HG03442 (cell line): ENCODE results near the gene KAZN.

ENCODE experiments used
- ATAC-seq: cut with Tn5 transposase; IDR thresholded peaks from one replicate; pipeline ENCODE4 v1.9.1; 2021; ENCODE audit warnings: mild to moderate bottlenecking, moderate library complexity; ENCODE audit not compliant: unreplicated experiment

KAZN gene

GRCh38 chr1:14612256-14612655 is 13.8 kb downstream of the KAZN start:
- no peak for ATAC-seq

GRCh38 chr1:14613926-14614325 is 15.4 kb downstream of the KAZN start:
- no peak for ATAC-seq

DNA sequence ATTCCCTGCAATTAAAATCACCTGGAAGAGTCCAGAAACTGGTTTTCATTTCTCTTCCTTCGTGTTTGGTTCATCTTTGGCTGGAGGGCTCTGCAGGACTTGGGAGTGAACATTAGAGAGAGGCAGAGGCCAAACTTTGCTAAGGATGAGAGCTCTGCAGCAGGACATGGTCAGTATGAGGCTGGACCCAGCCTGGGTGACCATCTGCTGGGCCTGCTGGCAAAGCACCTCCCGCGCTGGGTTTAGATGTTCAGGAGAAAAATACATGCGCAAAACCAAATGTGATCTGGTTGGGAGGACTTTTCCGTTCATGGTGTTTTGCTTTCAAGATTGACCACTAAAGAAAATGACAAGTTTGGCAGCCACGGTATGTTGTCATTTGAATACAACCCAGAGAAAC is 15.9 kb downstream of the KAZN start:
- ATAC-seq, result no peak

DNA sequence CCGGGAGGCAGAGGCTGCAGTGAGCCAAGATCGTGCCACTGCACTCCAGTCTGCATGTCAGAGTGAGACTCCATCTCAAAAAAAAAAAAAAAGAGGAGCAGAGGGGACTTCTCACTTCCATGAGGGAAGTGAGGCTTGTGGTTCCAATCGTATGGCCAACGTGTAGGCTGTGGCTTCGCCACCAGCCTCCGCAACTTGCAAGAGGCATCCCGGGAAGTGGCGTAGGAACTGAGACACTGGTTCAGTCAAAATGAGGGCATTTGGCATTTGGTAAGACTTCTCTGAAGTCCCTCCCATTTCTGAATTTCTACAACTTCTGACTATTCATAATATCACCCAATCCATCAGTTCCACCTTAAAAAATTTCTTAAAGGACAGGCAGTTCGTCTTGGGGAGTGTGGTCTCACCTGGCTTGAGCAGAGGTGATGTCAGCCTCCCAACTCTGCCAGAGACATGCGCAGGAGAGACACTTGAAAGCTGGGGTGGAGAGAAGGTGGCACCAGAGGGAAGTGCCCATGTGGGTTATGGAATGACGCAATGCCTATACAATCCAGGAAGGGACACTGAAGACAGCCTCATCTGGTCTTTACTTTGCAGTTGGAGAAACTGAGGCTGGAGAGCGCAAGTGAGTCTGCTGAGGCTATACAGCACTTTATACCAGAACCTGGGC is 17.2 kb downstream of the KAZN start:
- no peak for ATAC-seq

- no peak for ATAC-seq
Measured at GRCh38 chr1:14616632-14617396, 18.3 kb downstream of the KAZN start.

DNA sequence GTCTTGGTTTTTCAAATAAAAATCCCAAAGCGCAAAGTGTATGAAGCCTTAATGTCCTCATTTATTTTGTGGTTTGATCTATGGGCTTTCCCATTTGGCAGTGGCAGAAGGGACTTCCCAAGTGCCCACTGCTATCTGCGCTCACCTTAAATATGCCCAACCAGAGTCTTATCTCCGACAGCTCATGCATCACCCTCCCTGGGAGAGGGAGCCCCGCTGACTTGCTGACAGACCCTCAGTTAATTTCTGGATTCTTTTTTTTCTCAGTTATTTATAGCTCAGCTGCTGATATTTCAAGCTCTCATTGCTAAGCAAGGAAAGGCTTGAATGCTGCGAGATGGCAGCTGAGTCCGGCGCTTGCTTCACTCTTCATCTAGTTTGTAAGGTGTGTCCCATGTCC is 19.3 kb downstream of the KAZN start:
- no peak for ATAC-seq

- ATAC-seq, result no peak
Measured at GRCh38 chr1:14620941-14621340, 22.5 kb downstream of the KAZN start.

- no peak for ATAC-seq
Measured at GRCh38 chr1:14623090-14623489, 24.6 kb downstream of the KAZN start.

DNA sequence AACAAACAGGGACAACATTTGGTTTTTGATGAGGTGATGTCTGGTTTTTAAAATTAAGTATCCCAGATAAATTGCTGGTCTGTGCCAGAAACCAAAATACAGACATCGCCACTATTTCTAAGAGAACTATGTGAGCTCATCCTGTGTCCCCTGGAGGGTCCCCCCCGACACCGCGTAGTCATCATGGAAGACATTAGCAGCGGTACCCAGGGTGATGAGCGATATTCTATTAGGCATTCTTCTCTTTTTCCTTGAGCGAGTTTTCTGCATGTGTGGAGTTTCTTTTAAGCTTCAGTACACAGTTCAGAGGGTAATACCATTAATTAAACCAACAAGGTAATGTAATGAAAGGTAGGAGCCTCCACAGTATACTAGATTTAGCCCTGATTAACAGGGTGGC is 26.5 kb downstream of the KAZN start:
- no peak for ATAC-seq

- no peak for ATAC-seq
Measured at GRCh38 chr1:14625572-14625971, 27.1 kb downstream of the KAZN start.

DNA sequence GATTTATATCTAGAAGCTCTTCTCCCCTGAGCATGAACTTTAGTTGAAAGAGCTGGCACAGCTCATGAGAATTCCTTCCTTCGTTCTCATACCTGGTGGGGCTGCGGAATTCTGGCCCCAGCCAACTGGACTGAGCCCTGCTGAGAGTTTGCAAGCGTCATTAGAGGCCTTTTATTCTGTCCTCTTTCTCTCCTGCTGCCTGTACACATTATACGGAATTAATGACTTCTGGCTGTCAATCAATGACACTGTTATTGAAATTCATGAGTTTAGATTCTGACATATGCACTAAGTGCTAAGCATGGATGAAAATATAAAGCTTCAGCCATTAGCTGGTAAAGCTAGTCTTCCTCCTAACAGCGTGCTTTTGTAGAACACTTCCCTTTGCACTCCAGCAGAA is 27.5 kb downstream of the KAZN start:
- ATAC-seq, result no peak

- no peak for ATAC-seq
Measured at GRCh38 chr1:14626869-14627607, 28.6 kb downstream of the KAZN start.

GRCh38 chr1:14627608-14628489 is 29.4 kb downstream of the KAZN start:
- no peak for ATAC-seq

DNA sequence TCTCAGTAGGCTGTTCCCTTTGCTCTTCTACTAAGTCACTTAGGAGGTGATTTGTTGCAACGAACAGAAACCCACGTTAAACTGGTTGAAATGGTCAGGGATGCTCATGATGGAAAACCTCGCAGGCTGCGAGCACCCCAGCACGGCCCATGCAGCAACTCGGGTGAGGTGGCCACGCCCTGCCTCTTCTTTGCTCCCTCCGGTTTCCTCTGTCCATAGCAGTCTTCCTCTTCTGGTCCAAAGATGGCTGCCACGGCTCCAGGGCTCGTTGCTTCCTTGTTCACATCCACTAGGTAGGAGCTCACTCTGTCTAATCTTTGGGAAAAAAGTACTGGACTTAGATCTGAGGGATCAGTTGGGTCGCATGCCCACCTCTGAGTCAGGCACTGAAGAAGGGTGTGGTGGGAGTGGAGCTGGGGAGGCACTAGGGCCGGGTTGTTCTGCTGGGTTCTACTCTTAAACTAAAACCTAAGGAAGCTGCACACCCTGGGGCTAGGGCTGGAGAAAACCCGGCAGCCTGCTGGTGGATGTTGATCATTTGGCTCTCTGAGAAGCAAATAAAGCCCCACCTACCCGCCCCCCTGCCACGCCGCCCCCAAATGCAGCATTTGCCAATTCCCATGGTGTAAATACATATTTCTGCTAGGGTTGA is 31.0 kb downstream of the KAZN start:
- ATAC-seq, result no peak

- no peak for ATAC-seq
Measured at GRCh38 chr1:14630986-14631385, 32.5 kb downstream of the KAZN start.

DNA sequence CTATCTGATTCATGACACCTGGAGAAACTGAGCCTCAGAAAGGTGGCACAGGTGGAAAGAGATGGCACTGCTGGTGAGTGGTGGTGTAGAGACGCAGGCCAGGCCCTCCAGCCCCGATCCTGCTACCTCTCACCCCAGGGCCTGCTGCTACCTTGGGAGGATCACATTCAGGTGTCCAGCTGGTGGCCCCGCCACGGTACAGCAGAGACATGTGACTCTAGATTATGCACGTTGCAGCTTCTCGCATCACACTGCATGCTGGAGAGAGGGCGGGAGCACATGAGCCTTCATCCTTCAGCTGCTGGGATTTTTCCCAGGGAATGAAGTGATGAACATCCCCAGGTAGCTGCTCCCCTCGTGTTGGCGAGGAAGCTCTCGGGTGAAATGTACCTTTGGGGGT is 32.9 kb downstream of the KAZN start:
- ATAC-seq, result no peak

- no peak for ATAC-seq
Measured at GRCh38 chr1:14634486-14634885, 36.0 kb downstream of the KAZN start.

DNA sequence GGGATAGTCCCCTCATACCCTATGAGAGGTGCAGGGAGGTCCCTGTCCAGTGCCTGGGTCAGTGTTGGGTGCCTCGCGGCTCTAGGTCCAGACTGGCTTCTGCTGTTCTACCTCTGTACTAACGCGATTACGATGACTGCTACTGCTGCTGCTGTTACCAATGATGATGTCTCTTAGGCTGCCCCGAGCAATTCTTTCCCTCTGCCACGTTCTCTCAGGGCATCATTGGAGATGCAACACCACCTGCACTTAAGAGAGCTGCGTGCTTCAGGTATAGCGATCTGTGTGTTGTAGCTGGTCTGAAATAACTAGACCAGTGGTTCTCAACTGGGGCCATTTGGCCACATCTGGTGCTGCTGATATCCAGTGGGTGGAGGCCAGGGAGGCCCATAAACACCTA is 36.9 kb downstream of the KAZN start:
- no peak for ATAC-seq

GRCh38 chr1:14636897-14637632 is 38.6 kb downstream of the KAZN start:
- no peak for ATAC-seq
